GM12873 (cell line): ENCODE data around the gene CCDC149.

ENCODE experiments used
- CTCF ChIP-seq: IDR thresholded peaks from 2 replicates; pipeline ENCODE4 v1.5.1; 2012; ENCODE audit warnings: low read depth, mild to moderate bottlenecking, moderate library complexity, low read length, control low read depth; ENCODE audit not compliant: insufficient read depth; ENCODE audit errors: missing control alignments

CCDC149 gene

GRCh38 chr4:24896056-24896455 lies 16.8 kb downstream of the CCDC149 start:
- TF ChIP-seq CTCF, result no peak

DNA sequence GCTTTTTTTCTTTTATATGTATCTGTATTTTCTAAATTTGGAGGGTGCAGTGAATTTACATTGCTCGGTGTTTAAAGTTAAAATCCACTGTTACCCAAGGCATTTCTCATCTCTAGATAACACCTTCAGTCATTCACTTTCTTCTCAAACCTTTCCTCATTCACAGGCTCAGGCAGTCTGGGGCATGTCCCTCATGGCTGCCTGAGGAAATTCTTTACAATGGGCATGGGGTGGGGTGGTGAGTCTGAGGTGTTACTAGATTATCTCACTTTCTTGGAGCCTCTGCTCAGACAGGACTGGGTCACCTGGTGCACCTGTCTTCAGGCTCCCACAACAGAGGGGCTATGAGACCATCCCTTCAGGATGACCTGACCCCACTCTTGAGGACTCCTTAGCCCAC lies 17.4 kb downstream of the CCDC149 start:
- no peak for TF ChIP-seq CTCF

GRCh38 chr4:24894846-24895245 lies 18.0 kb downstream of the CCDC149 start:
- TF ChIP-seq CTCF, result no peak

DNA sequence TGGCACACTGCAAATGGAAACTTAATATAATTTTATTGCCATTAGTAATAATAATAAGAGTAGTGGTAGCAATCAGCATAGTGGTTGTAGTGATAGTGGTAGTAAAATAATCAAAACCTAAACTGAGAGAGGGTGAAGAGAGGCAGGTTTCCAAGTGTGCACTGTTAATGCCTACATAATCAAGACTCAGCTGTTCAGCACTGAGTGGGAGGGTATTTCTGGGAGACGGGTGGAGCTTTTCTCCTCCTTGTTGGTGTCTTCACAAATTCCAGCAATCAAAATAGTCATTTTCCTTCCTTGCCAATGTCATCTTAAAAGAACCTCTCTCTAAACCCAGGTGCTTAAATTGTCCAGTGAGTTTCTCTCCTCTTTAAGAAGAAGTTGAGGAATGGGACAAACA lies 18.6 kb downstream of the CCDC149 start:
- TF ChIP-seq CTCF, result no peak

DNA sequence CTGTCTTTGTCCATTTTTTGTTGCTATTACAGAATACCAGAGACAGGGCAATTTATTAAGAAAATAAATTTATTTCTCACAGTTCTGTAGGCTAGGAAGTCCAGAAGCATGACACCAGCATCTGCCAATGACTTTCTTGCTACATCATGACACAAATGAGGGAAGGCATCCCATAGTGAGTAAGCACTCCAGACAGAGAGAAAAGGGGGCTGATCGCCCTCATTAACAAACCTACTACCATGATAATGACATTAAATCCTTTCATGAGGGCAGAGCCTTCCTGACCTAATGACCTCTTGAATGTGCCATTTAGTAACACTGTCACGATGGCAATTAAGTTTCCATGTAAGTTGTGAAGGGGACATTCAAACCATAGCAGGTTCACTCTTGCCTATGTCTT lies 20.1 kb downstream of the CCDC149 start:
- TF ChIP-seq CTCF, result no peak

DNA sequence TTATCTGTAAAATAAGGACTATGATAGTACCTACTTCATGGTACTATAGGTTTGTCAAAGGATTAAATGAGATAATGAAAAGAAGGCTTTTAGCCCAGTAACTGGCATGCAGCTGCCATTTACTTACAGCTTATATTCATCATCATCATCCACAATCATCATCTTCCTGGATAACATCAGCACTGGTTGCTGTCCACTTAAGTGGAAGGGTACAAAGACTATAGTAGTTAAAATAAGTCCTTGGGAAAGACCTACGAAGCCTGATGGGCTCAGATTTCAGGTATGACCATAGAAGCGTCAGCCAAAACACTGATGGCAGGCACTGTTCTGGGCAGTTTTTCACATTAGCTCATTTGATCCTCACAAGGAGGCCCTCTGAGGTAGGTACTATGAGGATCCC lies 20.6 kb downstream of the CCDC149 start:
- TF ChIP-seq CTCF, result no peak

- no peak for TF ChIP-seq CTCF
These were observed 22.2 kb downstream of the CCDC149 start for GRCh38 chr4:24890561-24891126.

- TF ChIP-seq CTCF, result no peak
These were observed 22.9 kb downstream of the CCDC149 start for GRCh38 chr4:24889991-24890390.
